Measurements from ENCODE around the gene KANTR.
A peak's percentile ranks its signal among the peaks of the same experiment; 100 is the strongest.

KANTR gene

GRCh38 chrX:53081925-53082772 lies 11.8 kb upstream of the KANTR start, which contains the start of gene TSPYL2:
Gene TSPYL2 (plus strand): TSS chrX:53082367. CDS start chrX:53082499, 132 bp downstream.
- peak; percentile 96 for DNase-seq

GRCh38 chrX:53082773-53083616 lies 10.9 kb upstream of the KANTR start:
- no peak for DNase-seq

GRCh38 chrX:53084043-53084570 lies 9.8 kb upstream of the KANTR start:
- no peak for DNase-seq

GRCh38 chrX:53084863-53085262 lies 9.1 kb upstream of the KANTR start:
- DNase-seq = no peak

- peak in 1 of 2 donors; percentile 41 for DNase-seq
Observed at GRCh38 chrX:53085661-53086229, 8.2 kb upstream of the KANTR start.

- DNase-seq = no peak
Observed at GRCh38 chrX:53086464-53086863, 7.5 kb upstream of the KANTR start.

GRCh38 chrX:53087388-53087831 lies 6.5 kb upstream of the KANTR start:
- peak in 1 of 2 donors; percentile 22 for DNase-seq

GRCh38 chrX:53088136-53088974 lies 5.6 kb upstream of the KANTR start:
- DNase-seq = peak; percentile 87 to 91

- DNase-seq = peak; percentile 53 to 72
Observed at GRCh38 chrX:53089224-53089842, 4.6 kb upstream of the KANTR start.

GRCh38 chrX:53089925-53090324 lies 4.0 kb upstream of the KANTR start:
- no peak for DNase-seq

GRCh38 chrX:53091354-53091753 lies 2.6 kb upstream of the KANTR start:
- no peak for DNase-seq

- DNase-seq = peak; percentile 72 to 82
Observed at GRCh38 chrX:53093177-53093655, 726 bp upstream of the KANTR start.

- no peak for DNase-seq
Observed at GRCh38 chrX:53094582-53094905, 602 bp downstream of the KANTR start.

GRCh38 chrX:53095796-53096195 lies 1.9 kb downstream of the KANTR start:
- DNase-seq = no peak

- no peak for DNase-seq
Observed at GRCh38 chrX:53114864-53115549, 21.1 kb downstream of the KANTR start.

- no peak for DNase-seq
Observed at GRCh38 chrX:53115550-53115874, 21.6 kb downstream of the KANTR start.

GRCh38 chrX:53116101-53116500 lies 22.2 kb downstream of the KANTR start:
- no peak for DNase-seq

GRCh38 chrX:53122013-53122412 lies 28.1 kb downstream of the KANTR start:
- no peak for DNase-seq

- DNase-seq = no peak
Observed at GRCh38 chrX:53125506-53125905, 31.6 kb downstream of the KANTR start.

GRCh38 chrX:53126377-53126776 lies 32.4 kb downstream of the KANTR start:
- DNase-seq = no peak

GRCh38 chrX:53128097-53128749 lies 34.3 kb downstream of the KANTR start:
- DNase-seq = no peak

Measured in CD4-positive, alpha-beta T cell treated with Interferon alpha-2 for 1 hour (primary cell).